NCI-H82 treated with DMSO at 0.1 percent for 48 hours (cell line): Measurements from ENCODE around the gene PRR29.
A peak's percentile ranks its signal among the peaks of the same experiment; 100 is the strongest.
"Not testable (repeated sequence)": the region's sequence is repeated elsewhere in the genome, so short reads cannot be mapped to it uniquely, and the experiment has no call there.

Source experiments
- DNase-seq: peaks from one replicate; lab custom pipeline; 2025; ENCODE audit not compliant: unreplicated experiment; lab: John Stamatoyannopoulos, UW

Gene PRR29

GRCh38 chr17:63973930-63974593 is 24.1 kb upstream of the PRR29 start:
- no peak for DNase-seq

- DNase-seq = no peak
Observed at GRCh38 chr17:63974594-63975192, 23.5 kb upstream of the PRR29 start.

GRCh38 chr17:63975541-63976092 is 22.5 kb upstream of the PRR29 start:
- no peak for DNase-seq

- no peak for DNase-seq
Observed at GRCh38 chr17:63976702-63977101, 21.4 kb upstream of the PRR29 start.

GRCh38 chr17:63978272-63979200 is 19.6 kb upstream of the PRR29 start:
- no peak for DNase-seq

- not testable (repeated sequence) for DNase-seq
Observed at GRCh38 chr17:63982641-63983040, 15.5 kb upstream of the PRR29 start.

GRCh38 chr17:63983320-63983719 is 14.8 kb upstream of the PRR29 start:
- DNase-seq = no peak

GRCh38 chr17:63984236-63984635 is 13.9 kb upstream of the PRR29 start:
- no peak for DNase-seq

- DNase-seq = no peak
Observed at GRCh38 chr17:63984651-63985386, 13.3 kb upstream of the PRR29 start.

GRCh38 chr17:63985387-63986140 is 12.6 kb upstream of the PRR29 start:
- no peak for DNase-seq

GRCh38 chr17:63986821-63987220 is 11.3 kb upstream of the PRR29 start:
- peak; percentile 57 for DNase-seq

GRCh38 chr17:63987221-63988126 is 10.7 kb upstream of the PRR29 start:
- DNase-seq = peak; percentile 21

- DNase-seq = no peak
Observed at GRCh38 chr17:63988127-63988478, 10.0 kb upstream of the PRR29 start.

- DNase-seq = no peak
Observed at GRCh38 chr17:63988741-63989621, 9.2 kb upstream of the PRR29 start.

GRCh38 chr17:63989622-63990345 is 8.4 kb upstream of the PRR29 start:
- DNase-seq = no peak

- no peak for DNase-seq
Observed at GRCh38 chr17:63991611-63992010, 6.5 kb upstream of the PRR29 start.

GRCh38 chr17:63993368-63993985 is 4.7 kb upstream of the PRR29 start:
- DNase-seq = no peak
